MM.1S (cell line): ENCODE results near the gene ADAP1.

Experiments
- EZH2 ChIP-seq: fragments of 300-600 bp; sonication (generic); optimal IDR thresholded peaks from 2 replicates; pipeline ENCODE3; 2017; ENCODE audit warnings: low read depth, mild to moderate bottlenecking, antibody characterized with exemption, low read length, mixed read lengths
- EZH2phosphoT487 ChIP-seq: fragments of 300-600 bp; sonication (generic); IDR thresholded peaks from 2 replicates; pipeline ENCODE4 v1.6.1; 2018; ENCODE audit warnings: antibody characterized with exemption, low read length
- TF ChIP-seq, protein P1 (sequence below): fragments of 300-600 bp; sonication (generic); IDR thresholded peaks from 2 replicates; pipeline ENCODE4 v1.5.1; 2016; ENCODE audit warnings: antibody characterized with exemption, low read length, mixed read lengths

DNA sequence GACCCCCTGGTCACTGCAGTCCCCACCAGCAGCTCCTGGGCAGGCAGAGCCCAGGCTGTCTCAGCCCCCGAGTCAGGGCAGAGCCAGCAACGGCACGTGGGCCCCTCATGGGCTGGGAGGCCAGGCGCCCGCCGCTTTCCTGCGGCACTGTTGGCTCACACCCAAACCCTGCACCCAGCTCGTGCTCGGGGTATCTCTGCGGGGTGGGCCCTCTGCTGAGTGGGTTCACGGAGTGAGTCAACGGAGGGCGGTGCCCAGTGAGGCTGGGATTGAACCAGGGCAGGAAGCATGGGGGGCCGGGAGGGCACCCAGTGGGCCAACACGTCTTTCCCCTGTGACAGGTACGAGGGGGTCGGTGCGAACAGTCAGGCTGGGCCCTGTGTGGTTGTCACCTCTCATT is 28.9 kb downstream of the ADAP1 start:
- TF ChIP-seq, protein P1, sequence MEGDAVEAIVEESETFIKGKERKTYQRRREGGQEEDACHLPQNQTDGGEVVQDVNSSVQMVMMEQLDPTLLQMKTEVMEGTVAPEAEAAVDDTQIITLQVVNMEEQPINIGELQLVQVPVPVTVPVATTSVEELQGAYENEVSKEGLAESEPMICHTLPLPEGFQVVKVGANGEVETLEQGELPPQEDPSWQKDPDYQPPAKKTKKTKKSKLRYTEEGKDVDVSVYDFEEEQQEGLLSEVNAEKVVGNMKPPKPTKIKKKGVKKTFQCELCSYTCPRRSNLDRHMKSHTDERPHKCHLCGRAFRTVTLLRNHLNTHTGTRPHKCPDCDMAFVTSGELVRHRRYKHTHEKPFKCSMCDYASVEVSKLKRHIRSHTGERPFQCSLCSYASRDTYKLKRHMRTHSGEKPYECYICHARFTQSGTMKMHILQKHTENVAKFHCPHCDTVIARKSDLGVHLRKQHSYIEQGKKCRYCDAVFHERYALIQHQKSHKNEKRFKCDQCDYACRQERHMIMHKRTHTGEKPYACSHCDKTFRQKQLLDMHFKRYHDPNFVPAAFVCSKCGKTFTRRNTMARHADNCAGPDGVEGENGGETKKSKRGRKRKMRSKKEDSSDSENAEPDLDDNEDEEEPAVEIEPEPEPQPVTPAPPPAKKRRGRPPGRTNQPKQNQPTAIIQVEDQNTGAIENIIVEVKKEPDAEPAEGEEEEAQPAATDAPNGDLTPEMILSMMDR: no peak
- no peak for TF ChIP-seq EZH2
- TF ChIP-seq EZH2phosphoT487: no peak
